Measurements from ENCODE around the gene NEU3.
"Not testable (repeated sequence)": the region's sequence is repeated elsewhere in the genome, so short reads cannot be mapped to it uniquely, and the experiment has no call there.

Gene NEU3

GRCh38 chr11:74984730-74985129 is 4.0 kb upstream of the NEU3 start:
- no peak for DNase-seq (ENCODE audit: low read depth in 3 of 3)

DNA sequence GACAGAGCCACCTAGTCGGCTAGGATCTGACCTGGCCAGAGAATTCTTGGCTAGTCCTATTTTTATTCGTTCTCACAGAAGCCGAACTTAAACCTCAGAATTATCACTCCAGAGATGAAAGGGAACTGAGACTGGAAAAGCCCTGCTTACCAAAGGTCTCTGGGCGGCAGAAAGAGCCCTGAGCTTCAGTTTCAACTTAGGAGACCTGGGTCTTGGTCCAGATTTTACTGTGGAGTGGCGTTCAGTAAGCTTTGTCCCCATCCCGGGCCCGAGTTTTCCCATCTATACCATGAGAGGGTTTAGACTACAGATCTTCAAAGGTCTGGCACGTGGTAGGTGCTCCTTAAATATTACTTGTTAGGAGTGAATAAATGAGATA is 516 bp downstream of the NEU3 start:
- DNase-seq (ENCODE audit: low read depth in 3 of 3), result no peak

DNA sequence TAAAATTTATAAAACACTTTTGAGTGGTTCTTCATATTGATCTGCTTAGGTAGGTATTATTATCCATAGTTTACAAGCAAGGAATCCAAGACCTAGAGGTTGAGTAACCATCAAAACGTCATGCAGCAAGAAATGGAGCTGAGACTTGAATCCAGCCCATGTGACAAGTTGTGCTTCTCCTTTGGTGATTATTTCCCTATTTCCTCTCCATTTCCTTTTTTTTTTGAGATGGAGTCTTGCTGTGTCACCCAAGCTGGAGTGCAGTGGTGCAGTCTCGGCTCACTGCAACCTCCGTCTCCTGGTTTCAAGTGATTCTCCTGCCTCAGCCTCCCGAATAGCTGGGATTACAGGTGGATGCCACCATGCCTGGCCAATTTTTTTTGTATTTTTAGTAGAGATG is 1.4 kb downstream of the NEU3 start:
- DNase-seq (ENCODE audit: low read depth in 3 of 3), result not testable (repeated sequence)

DNA sequence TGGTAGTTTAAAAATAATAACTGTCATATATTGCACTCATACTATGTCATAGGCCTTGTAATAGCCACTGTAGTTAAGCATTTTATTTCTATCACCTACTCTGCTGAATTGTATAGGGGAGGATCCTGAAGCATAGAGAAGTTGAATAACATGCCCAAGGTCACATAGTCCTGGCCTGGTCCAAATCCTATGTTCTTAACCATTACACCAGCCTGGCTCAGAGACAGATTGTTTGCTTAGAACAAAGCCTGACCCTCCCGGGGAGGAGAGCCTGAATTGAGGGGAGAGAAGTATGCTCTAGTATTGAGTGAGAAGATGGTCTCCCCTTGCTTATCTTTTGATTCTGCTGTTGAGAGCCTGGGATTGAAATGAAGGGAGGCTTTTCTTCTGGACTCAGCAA is 2.2 kb downstream of the NEU3 start:
- DNase-seq (ENCODE audit: low read depth in 3 of 3), result no peak

DNA sequence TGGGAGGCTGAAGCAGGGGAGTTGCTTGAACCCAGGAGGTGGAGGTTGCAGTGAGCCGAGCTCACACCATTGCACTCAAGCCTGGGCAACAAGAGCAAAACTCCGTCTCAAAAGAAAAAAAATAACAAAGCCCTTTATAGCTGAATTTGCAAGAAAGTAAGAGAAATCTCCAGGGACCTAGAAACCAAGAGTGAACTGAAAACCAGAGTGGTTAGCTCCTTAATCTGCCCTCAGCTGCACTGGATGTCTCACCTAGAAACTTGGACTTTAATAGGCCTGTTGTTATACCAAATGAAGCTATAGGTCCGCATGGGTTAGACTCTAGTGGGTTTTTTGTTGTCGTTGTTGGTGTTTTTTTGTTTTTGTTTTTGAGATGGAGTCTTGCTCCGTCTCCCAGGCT is 4.1 kb downstream of the NEU3 start:
- no peak for DNase-seq (ENCODE audit: low read depth in 3 of 3)

GRCh38 chr11:75000975-75001354 is 12.2 kb downstream of the NEU3 start:
- DNase-seq (ENCODE audit: low read depth in 3 of 3), result no peak

DNA sequence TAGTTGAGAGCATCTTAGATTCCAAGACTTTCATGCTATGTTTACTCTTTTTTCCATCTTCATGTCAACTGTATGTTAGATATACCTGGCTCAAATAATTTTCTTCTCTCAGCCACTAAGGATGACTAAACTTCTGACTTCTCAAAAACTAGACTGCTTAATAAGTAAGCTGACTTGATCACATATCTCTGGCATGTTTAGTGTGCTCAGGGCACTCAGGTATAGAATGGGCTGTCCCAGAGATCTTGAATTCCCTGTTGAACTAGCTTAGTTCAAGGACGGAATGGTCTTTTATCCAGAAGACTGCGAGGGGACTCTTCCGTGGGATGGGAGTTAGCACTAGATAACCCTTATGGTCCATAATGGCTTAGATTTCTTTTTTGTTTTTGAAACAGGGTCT is 13.0 kb downstream of the NEU3 start:
- no peak for DNase-seq (ENCODE audit: low read depth in 3 of 3)

DNA sequence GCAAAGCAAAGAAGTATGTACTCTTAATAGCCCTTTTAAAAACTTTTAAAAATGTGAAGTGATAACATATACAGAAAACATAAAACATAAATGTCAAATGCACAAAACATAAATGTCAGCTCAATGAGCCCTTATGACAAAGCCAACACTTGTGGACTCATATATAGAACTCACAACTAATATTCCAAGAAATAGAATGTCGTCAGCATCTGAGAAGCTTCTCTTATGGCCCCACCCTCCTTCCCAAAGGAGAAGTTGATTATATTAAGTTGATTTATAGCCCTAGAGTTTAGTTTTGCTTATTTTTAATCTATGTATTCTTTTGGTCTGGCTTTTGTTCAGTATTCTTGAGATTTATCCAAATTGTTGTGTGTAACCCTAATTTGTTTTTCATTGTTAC is 13.8 kb downstream of the NEU3 start:
- DNase-seq (ENCODE audit: low read depth in 3 of 3), result no peak

- no peak for DNase-seq (ENCODE audit: low read depth in 3 of 3)
These were observed 15.5 kb downstream of the NEU3 start for GRCh38 chr11:75004215-75004614.

GRCh38 chr11:75011357-75011756 is 22.6 kb downstream of the NEU3 start:
- DNase-seq (ENCODE audit: low read depth in 3 of 3), result no peak

GRCh38 chr11:75011872-75012271 is 23.1 kb downstream of the NEU3 start:
- no peak for DNase-seq (ENCODE audit: low read depth in 3 of 3)

GRCh38 chr11:75013051-75013450 is 24.3 kb downstream of the NEU3 start:
- DNase-seq (ENCODE audit: low read depth in 3 of 3), result no peak

GRCh38 chr11:75014129-75014528 is 25.4 kb downstream of the NEU3 start:
- DNase-seq (ENCODE audit: low read depth in 3 of 3), result no peak

DNA sequence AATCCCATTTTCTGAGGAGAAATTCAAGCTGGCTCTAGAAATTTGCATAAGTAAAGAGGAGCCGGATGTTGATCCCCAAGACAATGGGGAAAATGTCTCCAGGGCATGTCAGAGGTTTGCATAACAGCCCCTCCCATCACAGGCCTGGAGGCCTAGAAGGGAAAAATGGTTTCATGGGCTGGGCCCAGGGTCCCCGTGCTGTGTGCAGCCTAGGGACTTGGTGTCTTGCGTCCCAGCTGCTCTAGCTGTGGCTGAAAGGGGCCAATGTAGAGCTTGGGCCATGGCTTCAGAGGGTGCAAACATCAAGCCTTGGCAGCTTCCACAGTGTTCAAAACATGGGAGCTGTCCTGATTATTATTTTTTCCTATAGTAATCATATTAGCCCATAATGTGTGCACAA is 30.5 kb downstream of the NEU3 start:
- not testable (repeated sequence) for DNase-seq (ENCODE audit: low read depth in 3 of 3)

GRCh38 chr11:75020328-75020727 is 31.6 kb downstream of the NEU3 start:
- DNase-seq (ENCODE audit: low read depth in 3 of 3), result not testable (repeated sequence)

GRCh38 chr11:75022296-75022695 is 33.6 kb downstream of the NEU3 start:
- no peak for DNase-seq (ENCODE audit: low read depth in 3 of 3)

- peak; percentile 42 to 58 (median 43) for DNase-seq (ENCODE audit: low read depth in 3 of 3)
These were observed 34.1 kb downstream of the NEU3 start for GRCh38 chr11:75022759-75023396.

GRCh38 chr11:75023446-75024067 is 34.8 kb downstream of the NEU3 start:
- no peak for DNase-seq (ENCODE audit: low read depth in 3 of 3)

- DNase-seq (ENCODE audit: low read depth in 3 of 3), result no peak
These were observed 35.3 kb downstream of the NEU3 start for GRCh38 chr11:75024068-75024449.

DNA sequence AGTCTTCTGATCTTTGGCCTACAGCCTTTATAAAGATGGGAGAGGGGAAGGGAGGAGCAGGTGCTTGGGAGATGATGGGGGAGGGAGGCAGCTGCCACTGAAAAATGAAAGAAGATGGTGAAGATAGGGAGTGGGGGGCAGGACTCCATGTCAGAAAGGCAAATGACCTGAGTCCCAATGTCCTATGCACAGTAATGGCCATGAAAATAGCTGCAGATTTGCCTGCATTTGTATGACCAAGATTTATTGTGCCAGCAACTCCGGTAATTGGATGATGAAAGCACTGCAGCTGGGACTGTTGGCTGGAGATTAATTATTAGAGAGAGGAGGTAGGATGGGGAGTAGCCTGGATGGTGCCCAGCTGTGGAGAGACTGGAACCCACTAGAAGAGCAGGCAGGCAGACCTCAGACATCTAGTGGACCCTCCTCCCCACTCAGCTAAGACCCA is 36.1 kb downstream of the NEU3 start:
- DNase-seq (ENCODE audit: low read depth in 3 of 3), result no peak

- no peak for DNase-seq (ENCODE audit: low read depth in 3 of 3)
These were observed 36.8 kb downstream of the NEU3 start for GRCh38 chr11:75025561-75025960.

- no peak for DNase-seq (ENCODE audit: low read depth in 3 of 3)
These were observed 39.6 kb downstream of the NEU3 start for GRCh38 chr11:75028321-75028720.

DNA sequence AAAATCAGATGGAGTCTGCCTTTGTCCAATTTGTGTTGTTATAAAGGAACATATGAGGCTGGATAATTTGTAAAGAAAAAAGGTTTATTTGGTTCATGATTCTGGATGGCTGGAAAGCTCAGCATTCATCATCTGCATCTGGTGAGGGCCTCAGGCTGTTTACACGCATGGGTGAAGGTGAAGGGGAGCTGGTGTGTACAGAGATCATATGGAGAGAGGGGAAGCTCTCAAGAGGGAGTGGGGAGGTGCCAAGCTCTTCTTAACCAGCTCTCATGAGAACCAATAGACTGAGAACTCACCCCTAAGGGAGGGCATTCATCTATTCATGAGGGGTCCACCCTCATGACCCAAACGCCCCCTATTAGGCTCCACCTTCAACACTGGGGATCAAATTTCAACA is 40.0 kb downstream of the NEU3 start:
- DNase-seq (ENCODE audit: low read depth in 3 of 3), result no peak

Measured in stimulated activated CD4-positive, alpha-beta T cell treated with anti-CD3 and anti-CD28 coated beads, TNF-alpha, amount 100 ng/mL, for 48 hours (primary cell).